ENCODE data around the gene SPATA24. TPM values are rescaled to one million over a fixed set of nuclear protein-coding genes. Genes with fewer than 3 reads are reported as not detected.

Gene SPATA24
- total and polyA plus RNA-seq, 2 of the 13 experiments (the other 11 are each of a cell fraction or from before 2014, with no cell fraction given): 6.0 to 11.1 TPM

GRCh38 chr5:139439013-139439903 is 35.4 kb upstream of the SPATA24 start, which contains the start of gene DNAJC18 (continued):
- TF ChIP-seq RNF219 (CRISPR knock-in tag; IDR thresholded peaks at IDR 0.05) (no peak), PITX1 (CRISPR knock-in tag; IDR thresholded peaks at IDR 0.05) (0 out of 2 replicates have a peak, but pooled peaks have one; percentile 17), ZNF207 (IDR thresholded peaks at IDR 0.05; ENCODE audit: borderline replicate concordance) (no peak), KLF15 (CRISPR knock-in tag; IDR thresholded peaks at IDR 0.05; ENCODE audit: borderline replicate concordance) (no peak), ZSCAN25 (CRISPR knock-in tag; IDR thresholded peaks at IDR 0.05) (no peak), ZNF629 (CRISPR knock-in tag; conservative IDR thresholded peaks at IDR 0.05) (no peak), ZNF431 (CRISPR knock-in tag; IDR thresholded peaks at IDR 0.05; ENCODE audit: borderline replicate concordance, low read depth) (no peak), ZC3H13 (CRISPR knock-in tag; IDR thresholded peaks at IDR 0.05) (no peak), RFXANK (CRISPR knock-in tag; IDR thresholded peaks at IDR 0.05) (no peak), NONO (IDR thresholded peaks at IDR 0.05) (no peak), NONO (CRISPR knock-in tag; conservative IDR thresholded peaks at IDR 0.05) (0 out of 2 replicates have a peak, but pooled peaks have one; percentile 67), ONECUT2 (CRISPR knock-in tag; IDR thresholded peaks at IDR 0.05) (no peak), NR2F1 (CRISPR knock-in tag; IDR thresholded peaks at IDR 0.05) (no peak), RFX1 (IDR thresholded peaks at IDR 0.05) (no peak), FOSL1 (CRISPR knock-in tag; IDR thresholded peaks at IDR 0.05; ENCODE audit: borderline replicate concordance) (no peak), MTA1 (CRISPR knock-in tag; IDR thresholded peaks at IDR 0.05; ENCODE audit: borderline replicate concordance) (no peak), POLR2AphosphoS5 (IDR thresholded peaks at IDR 0.05; ENCODE audit: low read depth, low read length) (peak; percentile 84), ZBTB34 (CRISPR knock-in tag; IDR thresholded peaks at IDR 0.05) (no peak), KLF9 (CRISPR knock-in tag; IDR thresholded peaks at IDR 0.05; ENCODE audit: low read depth) (no peak), KMT2A (CRISPR knock-in tag; IDR thresholded peaks at IDR 0.05) (no peak), SOX5 (CRISPR knock-in tag; IDR thresholded peaks at IDR 0.05; ENCODE audit: borderline replicate concordance) (peak; percentile 36; the same call in 1 of the 2 replicates), MATR3 (CRISPR knock-in tag; IDR thresholded peaks at IDR 0.05) (no peak), ZNF224 (CRISPR knock-in tag; IDR thresholded peaks at IDR 0.05) (no peak)
- TF ChIP-seq, protein P1, sequence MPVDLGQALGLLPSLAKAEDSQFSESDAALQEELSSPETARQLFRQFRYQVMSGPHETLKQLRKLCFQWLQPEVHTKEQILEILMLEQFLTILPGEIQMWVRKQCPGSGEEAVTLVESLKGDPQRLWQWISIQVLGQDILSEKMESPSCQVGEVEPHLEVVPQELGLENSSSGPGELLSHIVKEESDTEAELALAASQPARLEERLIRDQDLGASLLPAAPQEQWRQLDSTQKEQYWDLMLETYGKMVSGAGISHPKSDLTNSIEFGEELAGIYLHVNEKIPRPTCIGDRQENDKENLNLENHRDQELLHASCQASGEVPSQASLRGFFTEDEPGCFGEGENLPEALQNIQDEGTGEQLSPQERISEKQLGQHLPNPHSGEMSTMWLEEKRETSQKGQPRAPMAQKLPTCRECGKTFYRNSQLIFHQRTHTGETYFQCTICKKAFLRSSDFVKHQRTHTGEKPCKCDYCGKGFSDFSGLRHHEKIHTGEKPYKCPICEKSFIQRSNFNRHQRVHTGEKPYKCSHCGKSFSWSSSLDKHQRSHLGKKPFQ (CRISPR knock-in tag; IDR thresholded peaks at IDR 0.05; ENCODE audit: insufficient replicate concordance): no peak
- TF ChIP-seq, protein P2, sequence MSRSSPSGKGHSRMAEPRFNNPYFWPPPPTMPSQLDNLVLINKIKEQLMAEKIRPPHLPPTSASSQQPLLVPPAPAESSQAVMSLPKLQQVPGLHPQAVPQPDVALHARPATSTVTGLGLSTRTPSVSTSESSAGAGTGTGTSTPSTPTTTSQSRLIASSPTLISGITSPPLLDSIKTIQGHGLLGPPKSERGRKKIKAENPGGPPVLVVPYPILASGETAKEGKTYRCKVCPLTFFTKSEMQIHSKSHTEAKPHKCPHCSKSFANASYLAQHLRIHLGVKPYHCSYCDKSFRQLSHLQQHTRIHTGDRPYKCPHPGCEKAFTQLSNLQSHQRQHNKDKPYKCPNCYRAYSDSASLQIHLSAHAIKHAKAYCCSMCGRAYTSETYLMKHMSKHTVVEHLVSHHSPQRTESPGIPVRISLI (CRISPR knock-in tag; IDR thresholded peaks at IDR 0.05; ENCODE audit: borderline replicate concordance): no peak

All from HepG2 (cell line).